SHP77 (cell line): Measurements from ENCODE around the gene SH3PXD2A.
"Not testable (repeated sequence)": the region's sequence is repeated elsewhere in the genome, so short reads cannot be mapped to it uniquely, and the experiment has no call there.

Experiments
- DNase-seq, 2 experiments: peaks; one replicate each; lab custom pipeline; 2025; lab: John Stamatoyannopoulos, UW

Gene SH3PXD2A

DNA sequence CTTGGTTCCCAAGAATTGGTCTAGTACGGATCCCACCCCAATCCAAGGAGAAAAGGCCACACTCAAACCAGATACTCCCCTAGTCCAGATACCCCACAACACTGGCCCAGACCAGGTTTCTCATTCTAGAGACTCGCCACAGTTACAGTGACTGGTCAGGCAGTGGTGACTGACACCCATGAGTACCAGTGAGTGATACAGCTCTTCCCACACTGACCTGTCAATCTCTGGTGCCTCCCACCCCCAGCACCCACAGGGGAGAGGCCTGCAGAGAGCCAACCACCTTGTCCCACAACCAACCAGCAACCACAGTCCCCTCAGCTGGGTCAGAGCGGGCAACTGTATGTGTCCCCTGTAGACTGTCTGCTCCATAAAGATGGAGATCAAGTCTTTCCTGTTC lies 209.1 kb downstream of the SH3PXD2A start:
- no peak for DNase-seq

DNA sequence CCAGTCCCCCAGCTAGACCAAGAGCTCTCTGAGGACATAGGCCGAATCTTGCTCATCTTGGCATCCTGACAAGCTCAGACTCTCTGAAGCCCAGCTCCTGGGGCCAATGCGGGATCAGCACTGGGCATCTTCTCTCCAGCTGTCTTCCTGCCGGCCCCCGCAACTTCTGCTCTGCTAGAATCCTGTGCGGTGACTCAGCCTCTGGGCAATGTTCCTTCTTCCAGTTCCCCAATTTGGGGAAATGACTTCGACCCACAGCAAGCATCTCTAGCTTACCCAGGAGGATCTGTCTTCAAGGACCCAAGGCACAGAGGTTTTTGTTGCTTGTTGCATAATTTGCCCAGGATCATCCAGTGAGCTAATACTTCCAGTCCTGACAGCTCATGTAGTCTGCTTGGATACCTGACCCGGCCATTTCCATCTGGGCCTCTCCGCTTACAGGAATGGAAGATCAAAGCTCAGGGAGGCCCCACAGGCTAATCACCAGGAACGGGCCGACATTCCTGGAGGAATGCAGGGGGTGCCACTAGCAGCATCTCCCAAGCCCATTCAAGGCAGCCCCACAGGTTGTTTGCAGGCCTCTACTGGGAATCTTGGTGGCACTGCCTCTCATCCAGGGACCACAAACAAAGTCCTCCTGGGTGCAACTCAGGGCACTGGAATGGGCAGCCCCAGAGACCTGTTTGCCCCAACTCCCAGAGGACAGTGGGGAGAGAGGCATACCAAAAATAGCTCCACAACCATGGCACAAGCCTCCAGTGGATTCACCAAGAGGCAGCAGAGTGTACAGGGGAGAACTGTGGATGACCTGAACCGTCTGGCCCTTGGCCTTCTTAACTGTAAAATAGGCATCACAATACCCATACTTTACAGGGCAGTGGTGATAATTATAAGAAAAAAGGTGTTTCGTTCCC lies 210.0 kb downstream of the SH3PXD2A start:
- DNase-seq = no peak

DNA sequence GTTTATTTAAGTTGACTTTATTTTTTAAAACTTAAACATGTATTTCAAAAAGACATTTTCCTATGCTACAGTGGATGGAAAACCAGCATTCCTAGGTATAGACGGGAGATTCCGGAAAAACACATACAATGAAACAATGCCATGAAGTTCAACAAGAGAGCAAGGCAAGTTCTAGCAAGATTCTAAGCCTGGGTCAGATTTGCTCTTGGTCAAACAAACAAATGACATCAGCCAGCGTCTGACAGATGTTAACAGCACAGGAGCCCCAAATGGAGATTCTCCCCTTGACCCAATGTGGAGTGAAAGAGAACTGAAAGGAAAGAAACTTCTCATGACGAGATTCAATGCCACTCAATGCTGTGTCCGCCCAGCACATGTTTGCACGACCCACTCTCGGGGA lies 212.0 kb downstream of the SH3PXD2A start:
- DNase-seq = no peak

DNA sequence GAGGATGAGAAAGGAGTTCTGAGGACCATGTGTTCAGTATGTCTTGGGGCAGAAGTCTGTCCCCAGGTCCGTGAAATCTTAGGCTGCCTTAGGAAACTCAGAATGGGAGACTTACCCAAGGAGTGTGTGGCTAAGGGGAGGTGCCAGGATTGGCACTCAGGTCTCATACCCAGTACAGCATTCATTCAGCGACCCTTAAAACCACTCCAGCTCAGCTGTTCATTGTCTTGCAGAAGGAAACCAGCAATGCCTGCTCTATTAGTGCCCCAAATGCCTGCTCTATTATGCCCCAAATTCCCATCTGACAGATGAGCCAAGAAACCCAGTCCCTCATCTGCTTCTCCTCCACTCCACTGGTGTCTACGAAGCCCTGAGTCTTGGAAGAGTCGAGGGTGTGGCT lies 214.1 kb downstream of the SH3PXD2A start:
- DNase-seq = no peak

DNA sequence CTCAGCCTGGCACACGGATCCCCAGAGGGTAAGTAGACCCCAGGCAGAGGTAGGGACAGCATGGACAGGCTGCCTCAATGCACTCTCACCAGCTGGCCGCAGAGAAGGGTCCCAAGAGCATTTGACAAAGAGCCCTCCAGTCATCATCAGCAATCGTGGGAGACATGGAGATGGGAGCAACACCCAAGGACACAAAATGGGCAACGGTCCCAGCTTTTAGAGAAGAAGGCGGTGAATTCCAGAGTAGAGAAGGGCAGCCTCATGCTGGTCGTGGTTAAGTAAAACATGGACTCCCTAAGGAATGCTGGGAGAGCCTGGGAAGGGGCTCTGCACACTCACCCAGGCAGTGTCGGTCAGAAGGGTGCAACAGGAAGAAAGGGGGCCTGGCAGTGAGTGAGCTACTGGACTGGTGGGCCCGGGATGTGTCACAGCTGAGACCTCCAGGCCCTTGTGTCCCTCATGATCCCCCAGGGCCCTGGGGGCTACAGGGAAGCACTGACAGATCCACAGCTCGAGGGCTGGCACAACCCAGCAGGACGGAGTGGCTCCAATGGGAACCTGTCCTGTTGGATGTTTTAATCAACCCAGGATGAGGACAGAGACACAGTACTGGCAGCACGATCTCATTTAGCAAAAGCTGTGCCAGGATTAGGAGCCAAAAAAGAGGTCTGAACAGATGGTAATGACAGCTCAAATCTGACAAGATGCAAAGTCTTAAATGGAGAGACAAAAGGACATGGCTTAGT lies 214.8 kb downstream of the SH3PXD2A start:
- DNase-seq = no peak

DNA sequence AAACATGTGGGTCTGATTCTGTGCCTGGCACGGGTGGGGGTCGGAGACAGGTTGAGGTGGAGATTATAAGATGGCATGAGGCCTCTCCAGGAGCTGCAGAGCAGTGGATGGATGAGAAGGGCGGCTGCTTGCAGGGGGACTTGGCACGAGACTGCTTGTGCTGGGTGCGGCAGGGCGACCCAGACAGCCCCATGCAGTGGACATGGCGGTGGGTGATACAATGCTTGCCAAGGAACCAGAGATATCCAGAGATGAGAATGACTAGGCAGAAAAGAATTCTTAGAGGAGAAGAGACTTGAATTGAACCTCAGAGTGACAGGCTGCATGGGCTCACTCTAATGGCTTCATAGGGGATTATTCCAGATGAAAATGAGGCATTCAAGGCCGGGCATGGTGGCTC lies 216.4 kb downstream of the SH3PXD2A start:
- no peak for DNase-seq

DNA sequence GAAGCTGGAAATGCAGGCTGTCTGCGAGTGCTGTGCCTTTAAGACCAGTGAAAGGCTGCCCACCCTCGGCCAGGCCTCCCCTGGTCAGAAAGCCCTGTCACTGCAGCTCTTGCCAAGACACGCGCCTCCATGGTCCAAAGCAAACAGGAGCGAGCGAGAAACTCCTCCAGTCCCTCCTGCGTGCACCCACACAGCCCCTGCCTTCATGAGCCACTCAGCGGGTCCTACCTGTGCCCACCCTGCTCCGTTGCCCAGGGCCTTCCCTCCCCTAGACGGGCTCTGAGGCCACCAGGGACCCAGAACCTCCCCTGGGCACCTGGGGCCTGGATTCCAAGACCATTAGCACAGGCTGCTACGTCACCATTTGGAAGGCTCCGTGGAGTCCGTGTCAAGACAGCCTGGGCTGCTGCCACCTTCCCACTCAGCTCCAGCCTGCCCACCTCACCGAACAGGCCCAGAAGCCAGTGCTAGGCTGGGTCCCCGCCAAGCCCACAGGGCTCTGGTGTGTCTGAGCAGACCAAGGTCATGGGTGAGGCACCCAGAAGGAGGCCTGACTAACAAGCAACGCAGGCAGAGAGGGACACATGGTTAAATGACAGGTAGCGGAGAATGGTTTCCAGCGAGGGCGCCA lies 217.3 kb downstream of the SH3PXD2A start:
- no peak for DNase-seq

DNA sequence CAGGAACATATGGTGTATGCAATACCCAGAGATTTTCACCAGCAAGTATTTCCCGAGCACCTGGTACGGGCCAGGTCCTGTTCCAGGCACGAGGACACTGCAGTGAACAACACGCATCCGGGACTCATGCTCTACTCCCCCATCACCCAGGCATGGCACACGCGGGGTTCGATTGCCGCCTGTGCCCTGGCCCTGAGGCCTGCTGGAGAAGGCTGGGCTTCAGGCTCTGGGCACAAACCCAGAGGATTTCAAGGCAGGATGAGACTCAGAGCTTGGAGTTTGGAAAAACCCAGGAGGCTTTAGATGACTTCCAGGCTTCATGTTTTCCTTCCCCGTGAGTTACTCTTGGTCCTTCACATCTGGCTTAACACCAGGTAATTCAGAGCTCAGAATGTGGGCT lies 218.4 kb downstream of the SH3PXD2A start:
- DNase-seq = no peak

DNA sequence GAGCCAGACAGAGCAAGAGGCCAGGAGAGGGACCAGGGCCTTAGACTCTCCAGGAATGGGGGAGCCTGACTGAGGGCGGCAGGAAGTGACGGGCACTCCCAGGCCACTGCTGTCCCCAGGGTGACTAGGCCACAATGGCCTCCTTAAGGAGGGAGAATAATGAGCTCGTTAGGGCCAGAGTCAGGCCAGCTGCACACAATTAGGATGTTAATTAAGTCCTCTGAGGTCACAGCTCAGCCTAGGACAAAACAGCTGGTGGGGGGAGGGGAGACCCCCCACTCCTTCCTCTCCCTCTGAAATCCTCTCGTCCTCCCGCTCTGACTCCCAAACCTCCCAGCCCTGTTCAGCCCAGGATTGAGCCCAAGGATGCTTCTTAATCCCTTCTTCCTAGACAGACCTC lies 218.9 kb downstream of the SH3PXD2A start:
- no peak for DNase-seq

DNA sequence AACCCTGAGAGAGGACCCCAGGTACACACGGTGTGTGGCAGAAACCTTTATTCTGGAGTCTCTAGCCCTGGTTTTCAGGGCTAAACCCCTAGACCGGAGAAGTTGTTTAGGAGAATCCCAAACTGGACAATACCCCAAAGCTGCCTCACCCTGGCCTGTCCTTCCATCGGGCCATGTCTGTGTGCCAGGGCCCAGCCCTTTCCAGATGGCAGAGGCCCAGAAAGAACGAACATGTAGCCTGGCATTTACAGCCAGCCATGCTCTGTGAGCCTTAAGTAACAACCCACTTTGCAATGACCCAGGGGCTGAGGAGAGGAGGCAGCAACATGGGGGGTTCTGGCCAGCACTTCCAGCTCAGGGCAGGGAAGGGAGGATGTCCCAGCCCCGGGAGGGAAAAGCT lies 219.8 kb downstream of the SH3PXD2A start:
- no peak for DNase-seq

DNA sequence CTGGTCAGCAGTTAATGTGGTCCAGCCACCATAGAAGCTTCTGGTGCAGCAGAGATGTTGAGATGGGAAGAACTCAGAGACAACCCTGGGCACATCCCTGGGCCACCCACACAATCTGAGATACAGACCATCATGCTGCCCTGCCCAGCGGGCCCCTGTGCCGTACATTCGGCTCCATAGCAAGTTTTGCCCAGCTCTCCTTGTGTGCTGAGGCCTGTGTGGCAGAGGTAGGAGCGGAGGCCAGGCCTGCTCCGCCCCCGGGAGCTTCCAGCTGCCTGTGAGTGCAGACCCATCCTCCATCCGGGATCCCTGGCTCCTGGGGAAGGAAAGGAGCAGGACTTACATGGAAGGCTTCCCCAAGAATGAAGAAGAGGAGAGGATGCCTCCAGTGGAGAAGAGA lies 221.5 kb downstream of the SH3PXD2A start:
- DNase-seq = no peak

DNA sequence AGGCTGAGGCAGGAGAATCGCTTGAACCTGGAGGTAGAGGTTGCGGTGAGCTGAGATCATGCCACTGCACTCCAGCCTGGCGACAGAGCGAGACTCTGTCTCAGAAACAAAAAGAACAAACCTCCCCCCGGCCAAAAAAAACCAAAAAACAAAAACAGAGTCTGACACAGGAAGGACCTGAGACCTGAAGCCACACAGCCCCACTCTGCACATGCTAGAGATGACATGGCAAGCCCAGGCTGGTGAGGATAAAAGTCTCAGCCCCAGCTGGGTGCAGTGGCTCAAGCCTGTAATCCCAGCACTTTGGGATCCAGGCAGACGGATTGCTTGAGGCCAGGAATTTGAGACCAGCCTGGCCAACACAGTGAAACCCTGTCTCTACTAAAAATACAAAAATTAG lies 222.5 kb downstream of the SH3PXD2A start:
- DNase-seq = not testable (repeated sequence)

DNA sequence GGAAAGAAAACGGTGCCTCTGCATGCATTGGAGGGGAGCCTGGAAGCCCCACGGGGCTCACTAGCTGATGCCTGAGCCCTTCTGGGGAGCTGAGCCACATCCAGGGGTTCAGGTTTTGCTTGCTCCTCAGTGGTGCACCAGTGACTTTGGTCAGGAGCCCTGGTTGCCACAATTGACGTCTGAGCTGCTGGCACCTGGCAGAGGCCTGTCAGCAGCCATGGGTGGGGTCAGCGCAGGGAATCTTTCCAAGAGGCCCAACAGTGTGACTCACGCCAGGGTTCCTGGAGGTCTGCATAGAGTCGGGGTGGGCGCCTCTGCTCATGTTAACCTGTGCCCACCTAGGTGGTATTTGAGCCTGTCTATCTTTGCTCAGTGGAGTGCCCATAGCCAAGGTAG lies 223.1 kb downstream of the SH3PXD2A start:
- DNase-seq = no peak

DNA sequence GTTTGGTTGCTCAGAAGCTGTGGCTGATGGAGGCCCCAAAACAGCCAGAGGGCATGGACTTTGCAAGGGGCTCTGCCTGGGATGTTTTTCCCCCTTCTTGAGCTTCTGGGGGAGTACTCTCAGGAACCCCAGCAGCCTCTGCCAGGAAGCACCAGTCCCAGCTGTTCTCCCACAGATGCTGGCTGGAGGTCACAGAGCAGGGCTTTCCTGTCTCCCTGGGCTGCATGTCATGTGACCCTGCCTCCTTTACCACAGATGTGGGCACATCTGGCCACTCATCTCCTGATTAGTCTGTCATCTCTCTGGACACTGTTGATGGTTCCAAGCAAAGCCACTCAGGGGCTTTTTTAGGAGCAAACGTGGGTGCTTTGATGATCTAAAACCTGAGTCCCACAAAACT lies 225.2 kb downstream of the SH3PXD2A start:
- no peak for DNase-seq

DNA sequence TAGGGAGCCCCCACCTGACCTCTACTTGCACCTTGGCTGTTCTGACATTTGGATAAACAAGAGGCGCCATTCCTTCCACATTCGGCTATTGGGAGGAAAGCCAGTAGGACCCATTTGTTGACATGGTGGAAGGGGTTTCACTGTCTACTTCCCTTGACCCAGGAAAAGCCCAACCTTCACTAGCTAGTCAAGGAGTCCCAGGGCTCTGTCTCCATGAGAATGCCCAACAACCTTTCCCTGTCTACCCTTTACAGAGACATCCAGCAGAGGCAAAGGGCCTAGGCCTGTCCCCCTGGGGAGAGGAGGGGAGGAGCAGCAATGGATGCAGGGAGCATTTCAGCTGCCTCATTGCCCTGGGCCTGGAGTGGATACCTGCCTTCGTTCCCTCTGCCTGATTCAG lies 225.8 kb downstream of the SH3PXD2A start:
- no peak for DNase-seq

DNA sequence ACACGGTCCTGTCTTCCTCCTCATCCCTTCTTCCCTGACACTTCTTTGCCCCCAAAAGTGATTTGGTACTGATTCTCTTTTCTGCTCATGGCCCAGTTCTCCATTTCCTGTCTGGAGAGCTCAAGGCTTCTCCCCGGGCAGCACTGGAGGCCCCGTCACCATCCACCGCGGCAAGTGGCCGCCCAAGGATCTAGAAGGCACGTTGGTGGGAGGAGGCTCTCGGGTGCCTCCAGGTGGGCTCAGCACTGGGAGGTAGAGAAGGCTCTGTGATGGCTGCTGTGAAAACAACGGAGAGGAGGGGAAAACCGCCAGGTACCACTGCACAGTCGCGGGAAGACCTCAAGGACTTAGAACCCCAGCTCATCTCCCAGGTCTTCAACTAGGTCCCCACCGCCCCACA lies 227.5 kb downstream of the SH3PXD2A start:
- no peak for DNase-seq

DNA sequence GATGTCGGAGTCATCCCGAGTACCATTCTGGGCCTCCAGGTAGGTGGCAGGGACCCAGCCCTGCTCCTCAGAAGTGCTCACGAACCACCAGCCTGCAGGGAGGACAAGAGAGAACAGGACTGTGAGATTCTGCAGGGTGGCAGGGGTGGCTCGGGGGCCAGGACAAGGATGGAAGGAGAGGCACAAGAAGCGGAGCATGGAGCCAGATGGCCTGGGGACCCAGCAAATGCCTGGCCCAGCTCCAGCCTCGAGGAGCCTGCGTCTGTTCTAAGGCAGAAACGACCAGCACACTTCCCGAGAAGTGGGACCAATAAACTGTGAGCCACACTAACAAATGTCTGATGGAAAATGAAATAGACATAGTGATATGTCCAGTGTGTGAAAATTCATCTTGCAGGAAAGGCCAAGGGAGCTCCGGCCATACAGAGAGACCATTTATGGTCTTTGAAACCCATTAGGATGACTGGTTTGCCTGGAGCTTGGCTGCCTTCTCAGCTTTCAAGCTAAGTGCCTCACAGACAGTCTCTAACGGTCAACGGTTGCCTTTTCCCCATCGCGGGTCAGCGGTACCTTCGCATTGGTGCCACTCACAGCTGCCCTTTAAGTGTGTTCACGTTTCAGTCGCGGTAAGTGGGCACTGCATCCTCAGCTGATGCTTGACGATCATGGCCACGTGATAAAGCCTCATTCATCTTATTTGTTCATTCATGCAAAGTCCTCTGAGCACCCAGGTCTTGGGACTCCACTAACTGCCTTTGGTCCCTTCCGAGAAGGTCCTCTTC lies 228.1 kb downstream of the SH3PXD2A start:
- DNase-seq = no peak

DNA sequence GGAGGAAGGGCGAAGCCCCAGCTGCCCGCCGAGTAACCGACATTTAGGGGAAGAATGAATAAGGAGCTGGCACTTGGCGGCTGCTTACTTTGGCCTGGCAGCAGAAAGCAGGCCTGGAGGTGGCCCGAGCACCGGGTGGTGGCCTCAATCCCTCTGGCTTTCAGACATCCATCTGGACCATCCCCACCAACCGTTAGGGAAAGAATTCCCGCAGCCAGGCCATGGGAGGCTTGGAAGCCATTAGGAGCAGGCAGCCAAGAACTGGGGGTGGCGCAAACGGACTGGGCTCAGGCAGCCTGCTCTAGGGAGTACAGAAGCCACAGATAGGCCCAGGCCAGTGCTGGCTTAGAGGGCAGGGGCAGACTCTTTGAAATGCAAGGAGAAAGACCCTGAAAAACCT lies 229.2 kb downstream of the SH3PXD2A start:
- no peak for DNase-seq

DNA sequence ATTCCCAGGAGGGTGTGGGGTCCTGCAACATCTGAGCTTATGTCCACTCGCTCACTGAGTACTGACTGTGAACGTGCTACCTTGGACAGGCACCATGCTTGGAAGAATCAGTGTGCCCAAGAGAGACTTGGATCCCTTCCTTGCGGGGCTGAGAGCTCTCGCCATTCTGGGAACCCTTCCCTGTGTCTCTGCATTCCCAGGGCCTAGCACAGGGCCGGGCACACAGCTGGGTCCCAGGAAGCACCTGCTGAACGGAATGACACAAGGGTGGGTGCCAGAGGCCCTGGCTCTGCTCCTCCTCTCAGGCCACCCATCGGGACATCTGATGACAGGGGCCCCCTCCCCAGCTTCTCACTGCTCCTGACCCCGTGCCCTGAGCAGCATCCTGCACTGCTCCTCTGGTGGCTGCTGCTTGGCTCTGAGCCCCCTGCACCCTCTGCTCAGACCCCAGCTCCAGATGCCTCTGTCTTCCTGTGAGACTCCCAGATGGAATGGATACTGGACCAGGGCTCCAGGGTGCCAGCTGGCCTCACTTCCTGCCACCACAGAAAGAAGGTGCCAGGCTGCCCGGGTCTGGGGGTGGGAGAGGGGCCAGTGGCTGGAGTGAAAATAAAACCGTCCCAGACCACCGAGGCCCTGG lies 232.3 kb downstream of the SH3PXD2A start:
- no peak for DNase-seq

DNA sequence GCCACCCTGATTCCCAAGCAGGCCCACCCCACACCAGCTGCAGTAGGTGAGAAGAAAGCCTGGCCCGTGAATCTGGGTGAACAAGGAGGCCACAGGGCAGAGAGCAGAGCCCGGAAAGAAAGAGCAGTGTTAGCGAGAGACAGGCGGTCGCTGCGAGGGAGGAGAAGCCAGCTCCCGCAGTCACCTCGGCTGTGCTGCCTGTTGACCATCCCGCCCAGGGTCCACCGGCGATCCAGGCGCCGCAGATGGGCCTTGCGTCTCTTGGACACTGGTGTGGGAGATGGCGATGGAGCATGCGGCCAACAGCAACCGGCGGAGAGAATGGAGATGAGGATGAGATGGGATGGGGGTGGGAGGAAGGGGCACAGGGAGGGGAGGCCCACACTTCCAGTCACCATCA lies 233.1 kb downstream of the SH3PXD2A start:
- DNase-seq = no peak

DNA sequence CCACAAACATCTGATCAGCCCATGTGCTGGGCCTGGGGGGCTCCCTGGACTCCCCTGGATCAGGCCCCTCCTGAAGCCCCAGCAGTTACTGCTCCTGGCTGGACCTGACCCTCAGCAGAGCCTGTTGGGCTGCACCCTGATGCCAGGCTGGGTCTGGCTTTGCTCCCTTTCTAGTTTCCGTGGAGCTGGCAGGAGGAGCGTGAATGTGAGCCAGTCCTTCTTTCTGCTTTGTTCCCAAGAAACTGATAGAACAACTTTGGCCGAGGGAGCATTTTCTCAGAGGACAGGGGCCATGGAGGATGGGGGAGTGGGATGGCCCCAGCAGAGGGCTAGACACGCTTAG lies 233.6 kb downstream of the SH3PXD2A start:
- DNase-seq = no peak
